OCI-LY7 (cell line): Measurements from ENCODE around the gene KRTAP5-9.

Experiments used
- EZH2phosphoT487 ChIP-seq: fragments of 200-600 bp; sonication (generic); IDR thresholded peaks from 2 replicates; pipeline ENCODE4 v1.6.1; 2018; ENCODE audit warnings: low read depth, borderline replicate concordance, mild to moderate bottlenecking, mixed run types, antibody characterized with exemption, low read length, moderate library complexity, mixed read lengths
- TF ChIP-seq, protein P1 (sequence below): fragments of 200-600 bp; sonication (generic); conservative IDR thresholded peaks from 2 replicates; pipeline ENCODE4 v1.5.1; 2014; ENCODE audit warnings: mild to moderate bottlenecking, antibody characterized with exemption, low read length, moderate library complexity, mixed read lengths

- TF ChIP-seq, protein P1, sequence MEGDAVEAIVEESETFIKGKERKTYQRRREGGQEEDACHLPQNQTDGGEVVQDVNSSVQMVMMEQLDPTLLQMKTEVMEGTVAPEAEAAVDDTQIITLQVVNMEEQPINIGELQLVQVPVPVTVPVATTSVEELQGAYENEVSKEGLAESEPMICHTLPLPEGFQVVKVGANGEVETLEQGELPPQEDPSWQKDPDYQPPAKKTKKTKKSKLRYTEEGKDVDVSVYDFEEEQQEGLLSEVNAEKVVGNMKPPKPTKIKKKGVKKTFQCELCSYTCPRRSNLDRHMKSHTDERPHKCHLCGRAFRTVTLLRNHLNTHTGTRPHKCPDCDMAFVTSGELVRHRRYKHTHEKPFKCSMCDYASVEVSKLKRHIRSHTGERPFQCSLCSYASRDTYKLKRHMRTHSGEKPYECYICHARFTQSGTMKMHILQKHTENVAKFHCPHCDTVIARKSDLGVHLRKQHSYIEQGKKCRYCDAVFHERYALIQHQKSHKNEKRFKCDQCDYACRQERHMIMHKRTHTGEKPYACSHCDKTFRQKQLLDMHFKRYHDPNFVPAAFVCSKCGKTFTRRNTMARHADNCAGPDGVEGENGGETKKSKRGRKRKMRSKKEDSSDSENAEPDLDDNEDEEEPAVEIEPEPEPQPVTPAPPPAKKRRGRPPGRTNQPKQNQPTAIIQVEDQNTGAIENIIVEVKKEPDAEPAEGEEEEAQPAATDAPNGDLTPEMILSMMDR: no peak
- no peak for TF ChIP-seq EZH2phosphoT487
These were observed 10.7 kb upstream of the KRTAP5-9 start for GRCh38 chr11:71537537-71537936.
